Activated gamma-delta T cell treated with Interleukin-2 at 50 U/mL for 16 hours (primary cell): ENCODE data around the gene FZR1.
A peak's percentile ranks its signal among the peaks of the same experiment; 100 is the strongest.
"Not testable (repeated sequence)": the region's sequence is repeated elsewhere in the genome, so short reads cannot be mapped to it uniquely, and the experiment has no call there.

ENCODE experiments used
- DNase-seq: peaks from one replicate; pipeline ENCODE4 v3.0.0-alpha.2; 2020

The FZR1 gene

GRCh38 chr19:3497757-3498520 lies 8.2 kb upstream of the FZR1 start:
- no peak for DNase-seq

GRCh38 chr19:3499738-3500428 lies 6.2 kb upstream of the FZR1 start:
- no peak for DNase-seq

- peak; percentile 95 for DNase-seq
These were observed 5.5 kb upstream of the FZR1 start, which contains the start of gene DOHH for GRCh38 chr19:3500429-3501101. Gene DOHH (minus strand): TSS chr19:3500674. CDS start chr19:3496814, 3,860 bp downstream.

- DNase-seq: no peak
These were observed 4.3 kb upstream of the FZR1 start for GRCh38 chr19:3501780-3502179.

DNA sequence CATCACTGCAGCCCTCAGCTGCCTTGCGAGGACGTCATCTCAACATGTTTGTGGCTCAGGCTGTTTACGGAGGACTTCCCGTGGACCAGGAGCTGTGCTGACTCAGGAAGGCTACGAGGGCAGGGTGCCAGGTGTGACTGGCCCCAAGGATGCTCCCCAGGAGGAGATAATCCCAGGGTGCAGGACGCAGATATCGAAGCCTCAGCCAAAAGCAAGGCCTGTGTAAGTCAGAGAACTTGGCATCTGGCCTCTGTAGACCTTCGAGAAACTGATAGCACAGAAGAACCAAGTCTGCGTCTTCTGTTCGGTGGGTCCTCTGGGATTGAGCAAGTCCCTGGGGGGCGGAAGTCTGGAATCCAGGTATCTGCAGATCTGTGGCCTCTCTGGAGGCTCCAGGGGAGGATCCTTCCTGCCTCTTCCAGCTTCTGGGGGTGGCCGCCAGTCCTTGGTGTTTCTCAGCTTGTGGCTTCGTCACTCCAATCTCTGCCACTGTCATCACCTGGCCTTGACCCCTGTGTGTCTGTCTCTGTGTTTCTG lies 3.0 kb upstream of the FZR1 start:
- DNase-seq: no peak

DNA sequence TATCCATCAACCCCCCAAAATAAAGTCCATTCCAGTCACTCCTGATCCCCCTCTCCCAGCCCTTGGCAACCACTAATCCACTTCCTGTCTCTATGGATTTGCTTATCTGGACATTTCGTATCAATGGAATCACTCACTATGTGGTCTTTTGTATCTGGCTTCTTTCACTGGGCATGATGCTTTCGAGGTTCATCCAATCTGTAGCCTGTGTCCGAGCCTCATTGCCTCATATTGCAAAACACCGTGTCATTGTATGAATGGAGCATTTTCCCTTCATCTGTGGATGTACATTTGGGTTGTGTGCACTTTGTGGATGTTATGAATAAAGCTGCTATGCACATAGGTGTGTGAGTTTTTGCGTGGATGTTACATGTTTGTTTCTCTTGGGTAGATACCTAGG lies 1.4 kb upstream of the FZR1 start:
- no peak for DNase-seq

GRCh38 chr19:3506384-3507340 lies 551 bp downstream of the FZR1 start:
- peak; percentile 26 for DNase-seq

GRCh38 chr19:3507371-3508120 lies 1.4 kb downstream of the FZR1 start:
- DNase-seq: peak; percentile 17

DNA sequence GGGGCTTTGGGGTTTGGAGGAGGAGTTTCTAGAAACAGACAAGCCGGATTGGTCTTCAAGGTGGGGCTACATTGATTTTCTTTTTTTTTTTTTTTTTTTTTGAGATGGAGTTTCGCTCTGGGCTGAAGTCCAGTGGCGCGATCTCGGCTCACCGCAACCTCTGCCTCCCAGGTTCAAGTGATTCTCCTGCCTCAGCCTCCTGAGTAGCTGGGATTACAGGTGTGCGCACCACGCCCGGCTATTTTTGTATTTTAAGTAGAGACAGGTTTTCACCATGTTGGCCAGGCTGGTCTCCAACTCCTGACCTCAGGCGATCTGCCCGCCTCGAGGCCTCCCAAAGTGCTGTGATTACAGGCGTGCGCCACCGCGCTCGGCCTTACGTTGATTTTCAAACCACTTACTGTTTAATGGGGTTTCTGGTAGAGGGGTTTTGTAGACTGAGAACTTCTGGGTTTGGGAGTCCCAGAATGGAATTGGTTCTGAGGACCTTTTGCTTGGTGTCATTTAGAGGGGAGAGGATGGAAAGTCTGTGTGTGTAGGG lies 2.1 kb downstream of the FZR1 start:
- not testable (repeated sequence) for DNase-seq

- no peak for DNase-seq
These were observed 2.8 kb downstream of the FZR1 start for GRCh38 chr19:3508771-3509535.

GRCh38 chr19:3509566-3509989 lies 3.5 kb downstream of the FZR1 start:
- no peak for DNase-seq

GRCh38 chr19:3510727-3511126 lies 4.6 kb downstream of the FZR1 start:
- DNase-seq: no peak

DNA sequence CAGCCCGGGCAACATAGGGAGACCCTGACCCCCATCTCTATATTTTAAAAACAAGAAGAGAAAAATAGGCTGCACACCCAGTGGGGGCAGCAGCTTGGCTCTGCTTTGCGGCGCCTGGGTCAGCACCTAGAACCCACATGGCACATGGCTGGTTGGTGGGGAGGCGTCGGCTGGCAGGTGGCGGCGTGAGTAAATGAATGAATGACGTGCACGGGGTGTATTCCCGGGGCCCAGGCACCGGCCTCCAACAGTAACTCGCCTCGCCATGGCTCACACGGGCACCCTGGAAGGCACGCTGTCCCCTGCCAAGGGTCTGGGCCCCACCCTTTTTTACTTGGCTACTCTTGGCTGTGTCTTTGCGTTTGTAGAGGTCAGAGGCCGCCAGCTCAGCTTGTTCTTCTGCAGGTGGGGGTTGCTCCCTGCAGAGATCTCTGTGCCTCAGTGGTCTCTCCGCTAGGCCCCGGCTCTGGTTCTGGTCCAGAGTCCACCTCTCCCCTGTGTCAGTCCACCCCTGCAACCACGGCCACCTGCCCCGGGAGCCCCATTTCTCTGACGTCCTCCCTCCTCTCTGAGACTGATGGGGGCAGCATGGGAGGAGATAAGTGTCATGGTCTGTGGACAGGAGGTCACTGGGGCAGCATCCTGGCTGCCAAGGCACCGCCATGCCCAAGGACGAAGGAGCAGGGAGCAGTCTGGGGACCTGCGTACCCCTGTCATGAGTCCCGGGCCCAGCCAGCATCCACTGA lies 5.6 kb downstream of the FZR1 start:
- no peak for DNase-seq

DNA sequence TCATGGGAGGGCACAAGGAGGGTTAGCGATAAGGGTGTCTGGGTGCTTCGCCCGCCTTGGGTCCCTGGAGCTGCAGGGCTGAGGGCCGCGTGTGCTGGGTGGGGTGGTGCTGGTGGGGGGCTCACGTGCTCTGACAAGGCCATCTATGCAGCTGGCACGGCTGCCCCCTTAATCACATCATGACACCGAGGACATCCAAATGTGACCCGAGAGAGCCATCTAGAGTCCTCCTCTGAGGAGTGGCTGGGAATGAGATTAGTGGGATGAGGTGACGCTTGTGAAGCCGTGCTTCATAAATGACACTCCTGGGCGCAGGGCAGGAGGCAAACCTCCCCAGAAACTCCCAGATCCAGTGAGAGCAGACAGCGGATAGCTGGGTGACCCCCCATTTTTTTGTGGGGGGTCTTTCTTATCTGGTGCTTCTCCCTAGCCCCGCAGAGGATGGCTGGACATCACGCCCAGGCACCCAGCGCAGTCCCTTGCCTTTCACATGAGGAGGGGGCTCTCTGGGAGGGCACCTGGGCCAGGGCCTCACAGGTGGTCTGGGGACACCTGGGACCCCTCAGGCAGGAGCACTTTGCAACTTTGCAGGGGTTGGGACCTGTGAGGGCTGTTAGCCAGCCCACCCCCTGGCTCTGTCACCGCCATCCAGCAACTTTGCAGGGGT lies 6.6 kb downstream of the FZR1 start:
- no peak for DNase-seq

- DNase-seq: no peak
These were observed 7.4 kb downstream of the FZR1 start for GRCh38 chr19:3513229-3514140.

DNA sequence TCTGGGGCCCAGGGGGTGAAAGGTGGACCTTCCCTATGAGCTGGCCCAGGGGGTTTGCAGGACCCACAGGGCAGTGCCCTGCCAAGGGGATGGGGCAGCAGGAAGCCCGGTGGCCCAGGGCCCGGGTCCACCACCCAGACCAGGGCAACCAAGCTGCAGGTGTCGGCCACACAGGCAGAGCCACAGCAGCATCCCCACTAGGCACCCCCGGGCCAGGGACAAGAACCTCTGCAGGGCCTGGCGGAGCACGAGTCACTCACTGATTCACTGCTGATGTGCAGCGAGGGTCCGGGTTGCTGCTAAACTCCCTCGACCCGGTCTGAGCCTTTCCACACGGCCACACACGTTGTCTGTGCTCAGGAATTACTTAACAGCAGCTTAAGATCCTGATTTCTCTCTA lies 8.8 kb downstream of the FZR1 start:
- DNase-seq: no peak

- no peak for DNase-seq
These were observed 9.8 kb downstream of the FZR1 start for GRCh38 chr19:3515891-3516422.
